Left forelimb (tissue), 1 donor: ENCODE measurements around the gene GBA3.

Source experiments
- DNase-seq: peaks from one replicate; pipeline ENCODE4 v3.0.0-alpha.2; 2018; ENCODE audit warnings: low spot score

GBA3 gene

DNA sequence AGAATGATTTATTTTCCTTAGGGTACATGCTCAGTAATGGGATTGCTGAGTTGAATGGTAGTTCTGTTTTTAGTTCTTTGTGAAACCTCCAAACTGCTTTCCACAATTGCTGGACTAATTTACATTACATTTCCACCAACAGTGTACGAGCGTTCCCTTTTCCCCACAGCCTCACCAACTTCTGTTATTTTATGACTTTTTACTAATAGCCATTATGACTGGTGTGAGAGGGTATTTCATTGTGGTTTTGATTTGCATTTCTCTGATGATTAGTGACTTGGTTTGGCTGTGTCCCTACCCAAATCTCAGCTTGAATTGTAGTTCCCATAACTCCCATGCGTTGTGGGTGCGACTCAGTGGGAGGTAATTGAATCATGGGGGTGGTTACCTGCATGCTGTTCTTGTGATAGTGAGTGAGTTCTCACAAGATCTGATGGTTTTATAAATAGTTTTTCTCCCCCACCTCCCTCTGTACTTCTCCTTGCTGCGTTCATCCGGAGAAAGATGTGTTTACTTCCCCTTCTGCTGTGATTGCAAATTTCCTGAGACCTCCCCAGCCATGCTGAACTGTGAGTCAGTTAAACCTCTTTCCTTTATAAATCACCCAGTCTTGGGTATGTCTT, 95.1 kb downstream of the GBA3 start:
- no peak for DNase-seq

DNA sequence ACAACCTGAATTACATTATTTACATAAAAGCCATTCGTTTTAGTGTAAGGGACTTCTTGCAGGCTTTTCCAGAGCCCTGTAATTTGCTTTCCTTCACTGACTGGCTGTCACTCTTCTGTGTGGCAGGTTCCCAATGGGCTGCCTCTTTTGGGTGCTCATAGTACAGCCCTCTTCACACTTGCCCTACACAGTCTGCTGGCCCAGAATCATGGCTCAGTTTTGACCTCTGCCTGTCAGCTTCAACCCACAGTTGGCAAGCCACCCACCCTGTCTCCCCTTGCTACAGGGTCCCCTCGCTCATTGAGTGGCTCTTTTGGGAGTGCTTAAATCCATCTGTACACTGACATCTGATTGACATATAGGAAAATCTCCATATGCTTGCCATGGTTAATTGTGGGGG, 97.9 kb downstream of the GBA3 start:
- DNase-seq, result no peak

DNA sequence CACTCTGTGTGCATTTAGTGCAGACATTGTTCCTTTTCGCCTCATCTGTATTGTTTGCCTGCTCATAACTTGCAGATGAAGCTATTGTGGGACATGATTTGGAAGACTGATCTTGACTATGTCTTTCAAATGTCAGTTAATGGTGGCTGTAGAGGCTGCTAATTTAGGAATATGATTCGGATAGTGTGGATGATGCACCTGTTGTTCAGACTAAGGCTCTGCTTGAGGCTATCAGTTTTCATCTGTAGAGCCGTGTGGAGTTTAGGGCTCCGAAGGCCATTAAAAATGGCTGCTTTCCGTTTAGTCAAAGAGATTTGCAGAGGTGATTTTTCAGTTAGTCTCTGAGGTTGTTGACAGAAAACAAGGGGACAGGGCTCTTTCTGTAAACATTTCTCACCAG, 102.0 kb downstream of the GBA3 start:
- no peak for DNase-seq

DNA sequence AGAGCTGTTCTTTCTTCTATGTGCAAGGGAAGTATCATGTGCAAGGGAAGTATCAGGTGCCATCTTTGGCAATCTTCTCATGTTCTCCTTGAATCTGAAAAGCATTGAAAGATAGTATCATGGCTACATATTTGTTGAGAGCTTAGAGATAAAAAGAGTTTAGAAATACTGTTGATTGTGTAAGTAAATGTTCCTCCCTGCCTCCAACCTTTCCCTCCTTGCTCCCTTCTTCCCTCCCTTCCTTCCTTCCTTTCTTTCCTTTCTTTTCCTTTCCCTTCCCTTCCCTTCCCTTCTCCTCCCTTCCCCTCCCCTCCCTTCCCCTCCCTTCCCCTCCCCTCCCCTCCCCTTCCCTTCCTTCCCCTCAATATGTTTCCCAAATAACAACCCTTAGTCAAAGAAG, 108.7 kb downstream of the GBA3 start:
- no peak for DNase-seq

DNA sequence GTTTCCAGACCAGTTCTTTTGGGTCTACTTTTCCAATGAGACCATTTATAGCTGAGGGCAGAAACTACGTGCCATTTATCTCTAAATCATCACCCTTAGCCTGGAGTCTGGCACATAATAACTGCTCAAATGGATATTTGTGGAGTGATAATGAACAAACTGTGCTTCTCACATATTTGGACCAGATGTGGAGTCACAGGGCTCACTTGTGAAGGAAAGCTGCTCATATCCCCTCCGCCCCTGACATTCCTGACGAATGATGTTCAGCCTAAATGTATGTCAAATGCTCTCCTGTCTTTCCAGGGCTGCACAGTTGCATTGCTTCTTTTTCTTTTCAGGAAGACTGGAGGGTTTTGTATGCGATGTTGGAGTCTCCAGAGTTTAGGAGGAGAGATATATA, 110.1 kb downstream of the GBA3 start:
- no peak for DNase-seq

DNA sequence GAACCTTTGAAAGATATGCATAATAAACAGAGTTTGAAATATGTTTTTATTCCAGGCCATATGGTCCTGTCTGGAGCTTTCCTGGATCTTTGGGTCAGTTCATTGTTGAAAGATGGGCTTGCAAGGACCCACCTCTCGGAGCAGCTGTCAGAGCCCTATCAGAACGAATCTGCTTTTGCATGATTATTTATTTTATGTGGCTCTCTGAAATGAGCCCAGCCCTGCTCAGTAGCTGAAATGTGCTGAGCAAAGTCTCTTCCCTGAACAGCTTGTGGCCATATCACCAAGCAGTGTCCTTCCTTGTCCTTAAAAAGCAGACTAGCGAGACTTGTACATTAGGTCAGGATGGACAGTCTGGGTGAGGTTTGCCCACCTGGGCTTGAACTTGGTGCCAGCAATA, 110.8 kb downstream of the GBA3 start:
- DNase-seq, result no peak

DNA sequence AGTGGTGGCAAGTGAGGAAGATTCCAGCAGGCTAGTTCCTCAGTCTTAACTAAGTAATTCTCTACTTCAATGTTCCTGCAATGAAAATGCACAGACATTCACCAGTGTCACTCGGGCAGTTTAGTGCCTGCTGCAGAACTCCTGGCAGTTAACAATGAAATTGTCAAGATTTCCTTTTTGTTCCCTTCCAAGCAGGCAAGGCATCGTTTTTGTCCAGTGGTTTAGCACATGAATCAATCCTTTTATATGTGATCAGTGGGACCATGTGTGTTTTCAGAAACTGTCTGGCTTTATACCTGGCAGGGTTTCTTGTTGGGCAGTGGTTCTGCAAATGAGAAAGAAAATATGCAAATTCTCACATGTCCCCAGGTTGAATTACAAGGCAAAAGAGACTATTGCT, 122.2 kb downstream of the GBA3 start:
- no peak for DNase-seq

DNA sequence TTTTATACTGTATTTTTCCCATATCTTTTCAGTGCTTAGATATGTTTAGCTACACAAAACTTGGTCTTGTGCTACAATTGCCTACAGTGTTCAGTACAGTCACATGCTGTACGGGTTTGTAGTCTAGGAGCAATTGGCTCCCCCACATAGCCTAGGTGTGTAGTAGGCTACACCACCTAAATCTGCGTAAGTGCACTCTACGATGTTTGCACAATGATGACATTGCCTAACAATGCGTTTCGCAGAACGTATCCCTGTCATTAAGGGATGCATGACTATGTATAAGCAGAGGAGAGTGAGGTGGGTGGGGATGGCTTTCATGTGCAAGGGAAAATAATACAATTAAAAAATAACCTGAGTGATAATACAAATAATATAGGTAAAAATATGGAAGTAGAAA, 131.4 kb downstream of the GBA3 start:
- DNase-seq, result no peak

DNA sequence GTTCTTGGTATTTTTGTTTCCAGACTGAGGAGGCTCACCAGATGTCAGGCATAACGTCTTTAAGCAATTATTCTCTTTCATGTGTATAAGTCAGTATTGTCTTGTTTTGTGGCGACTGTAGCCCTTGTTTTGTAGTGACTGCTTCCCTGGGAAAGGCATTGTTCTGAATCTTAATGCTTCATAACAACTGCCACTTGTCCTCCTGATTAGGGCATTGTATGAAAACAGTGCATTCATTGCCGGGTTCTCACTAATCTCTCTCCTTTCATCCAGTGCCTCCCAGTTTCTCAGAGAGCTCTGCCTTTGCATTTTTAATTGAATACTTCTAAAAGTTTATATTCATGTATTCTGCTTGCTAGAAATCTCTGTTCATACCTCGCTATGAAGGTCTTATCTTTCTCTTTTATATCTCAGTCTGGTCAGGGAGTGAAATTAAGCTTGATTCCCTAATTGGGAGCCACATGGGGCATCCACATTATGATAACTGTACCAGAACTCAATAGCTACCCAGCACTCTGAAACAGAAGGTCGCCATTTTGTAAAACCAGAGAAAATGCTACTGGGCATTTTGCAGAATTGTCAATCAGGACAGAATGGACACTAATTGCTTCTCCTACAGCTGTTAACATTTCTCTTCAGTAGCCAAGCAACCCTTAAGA, 149.8 kb downstream of the GBA3 start:
- DNase-seq, result no peak

DNA sequence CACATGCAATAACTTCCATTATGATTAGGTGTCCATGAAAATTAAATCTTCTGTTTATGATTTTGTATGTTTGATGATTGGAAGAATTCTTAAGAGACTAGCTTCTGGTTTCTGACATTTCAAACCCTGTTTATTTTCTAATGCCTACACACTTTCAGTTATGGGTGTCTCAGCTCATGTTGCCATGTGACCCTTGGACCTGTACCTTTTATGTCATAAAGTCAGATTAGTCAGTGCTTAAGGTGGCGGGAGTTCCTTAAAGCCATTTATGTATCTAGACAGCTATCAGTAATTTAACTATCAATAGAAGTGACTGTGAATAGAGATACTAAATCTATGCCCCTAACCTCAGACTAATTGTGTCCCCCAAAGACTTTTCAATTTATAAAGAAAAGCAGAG, 155.6 kb downstream of the GBA3 start:
- no peak for DNase-seq

DNA sequence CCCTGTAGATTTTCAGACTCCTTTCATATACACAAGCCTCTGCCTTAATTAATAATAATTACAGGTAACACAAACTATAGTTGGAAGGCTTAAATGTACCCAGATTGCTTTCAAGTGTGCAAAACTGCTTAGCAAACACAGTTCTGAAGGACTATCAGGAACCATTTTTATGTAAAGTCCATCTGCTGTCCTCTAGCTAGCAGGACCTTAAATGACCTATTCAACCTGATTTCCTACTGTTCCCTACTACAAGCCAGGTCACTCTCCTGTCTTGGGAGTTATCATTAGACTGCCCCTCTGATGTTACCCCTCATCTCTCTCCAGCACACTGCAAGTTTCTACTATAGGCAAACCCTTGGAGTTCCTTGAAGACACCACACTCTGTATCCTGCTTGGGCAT, 157.3 kb downstream of the GBA3 start:
- DNase-seq, result no peak

DNA sequence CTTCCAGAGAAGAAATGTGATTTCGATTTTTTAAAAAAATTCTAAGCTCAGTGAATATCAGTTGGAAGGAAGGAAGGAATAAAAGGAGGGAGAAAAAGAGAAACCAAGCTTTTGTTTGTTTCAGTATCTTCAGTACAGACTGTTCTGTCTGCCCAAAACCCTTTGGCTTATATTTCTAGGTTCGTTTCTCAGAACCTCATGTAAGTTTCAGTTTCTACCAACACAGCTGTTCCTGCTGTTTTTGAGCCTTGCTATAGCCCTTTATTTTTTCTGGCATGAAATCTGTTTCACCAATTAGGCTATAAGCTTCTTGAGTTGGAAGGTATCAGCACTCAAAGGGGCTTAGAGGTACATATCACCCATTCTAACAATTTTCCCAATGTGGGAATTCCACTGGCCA, 157.9 kb downstream of the GBA3 start:
- no peak for DNase-seq

DNA sequence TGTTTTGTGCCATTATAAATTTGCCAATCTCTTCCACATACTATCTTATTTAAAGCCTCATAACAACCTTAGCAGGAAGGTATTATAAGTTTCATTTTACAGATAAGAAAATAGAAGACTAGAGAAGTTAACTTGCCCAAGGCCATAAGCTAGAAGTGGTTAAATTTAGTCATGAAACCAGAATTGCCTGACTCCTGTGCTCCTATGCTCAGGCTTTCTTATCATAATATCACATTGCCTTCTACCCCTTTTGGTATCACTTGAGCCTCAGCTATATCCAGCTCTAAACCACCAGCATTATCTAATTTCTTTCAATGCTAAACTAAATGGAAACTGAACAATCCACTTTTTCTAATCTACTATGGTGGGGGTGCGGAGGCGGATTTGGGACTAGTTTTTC, 164.7 kb downstream of the GBA3 start:
- no peak for DNase-seq

DNA sequence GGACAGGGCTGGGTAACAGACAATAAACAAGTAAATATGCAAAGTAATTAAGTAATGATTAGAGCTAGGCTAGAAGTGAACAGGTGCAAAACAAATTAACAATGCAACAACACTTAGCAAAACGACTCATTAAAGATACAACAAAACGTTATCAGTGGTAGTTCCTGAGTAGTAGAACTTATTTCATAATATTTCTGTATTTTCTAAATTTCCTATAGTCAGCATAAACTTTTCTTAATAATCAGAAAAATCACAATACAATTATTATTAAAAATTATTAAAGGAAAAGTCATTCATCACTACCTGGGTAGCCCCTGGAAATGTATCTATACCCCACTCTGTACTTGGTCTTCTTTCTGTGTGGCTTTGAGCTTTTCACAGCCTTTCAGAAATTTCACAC, 166.6 kb downstream of the GBA3 start:
- no peak for DNase-seq
